ENCODE results near the gene SGMS2. TPM values are rescaled to one million over a fixed set of nuclear protein-coding genes. Genes with fewer than 3 reads are reported as not detected.

SGMS2 gene
- total RNA-seq, 2 experiments from 2014 or later: 0.14 to 0.40 TPM

DNA sequence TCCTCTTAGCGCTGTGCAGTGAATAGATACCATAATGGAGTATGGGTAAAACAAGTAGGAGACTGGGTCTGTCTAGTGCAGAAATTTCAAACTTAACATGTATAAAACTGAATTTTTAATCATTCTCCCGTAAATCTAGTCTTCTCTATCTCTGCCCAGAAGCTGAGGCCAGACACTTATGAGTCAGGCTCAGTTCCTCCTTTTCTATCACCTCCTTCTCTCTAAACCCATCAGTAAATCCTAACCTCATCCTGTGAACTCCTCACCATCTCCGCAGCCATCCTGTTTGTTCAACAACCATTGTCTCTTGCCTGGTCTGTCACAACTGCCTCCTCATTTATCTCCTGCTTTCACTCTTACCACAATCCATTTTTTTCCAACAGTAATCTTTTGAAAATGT, 19.8 kb upstream of the SGMS2 start:
- no peak for DNase-seq
- Mint-ChIP-seq H3K27me3 (peaks cover 20% of the 10 kb centered on the region), H3K27ac (no peak overlapping the region), H3K4me3 (no peak overlapping the region), H3K9me3 (no peaks in the 10 kb centered on the region), H3K4me1 (ENCODE audit: low read depth) (no peaks in the 10 kb centered on the region), H3K36me3 (ENCODE audit: low read depth) (no peaks in the 10 kb centered on the region)
- intact Hi-C loops (cut with micrococcal nuclease): no loop called here
- TF ChIP-seq, protein P1, sequence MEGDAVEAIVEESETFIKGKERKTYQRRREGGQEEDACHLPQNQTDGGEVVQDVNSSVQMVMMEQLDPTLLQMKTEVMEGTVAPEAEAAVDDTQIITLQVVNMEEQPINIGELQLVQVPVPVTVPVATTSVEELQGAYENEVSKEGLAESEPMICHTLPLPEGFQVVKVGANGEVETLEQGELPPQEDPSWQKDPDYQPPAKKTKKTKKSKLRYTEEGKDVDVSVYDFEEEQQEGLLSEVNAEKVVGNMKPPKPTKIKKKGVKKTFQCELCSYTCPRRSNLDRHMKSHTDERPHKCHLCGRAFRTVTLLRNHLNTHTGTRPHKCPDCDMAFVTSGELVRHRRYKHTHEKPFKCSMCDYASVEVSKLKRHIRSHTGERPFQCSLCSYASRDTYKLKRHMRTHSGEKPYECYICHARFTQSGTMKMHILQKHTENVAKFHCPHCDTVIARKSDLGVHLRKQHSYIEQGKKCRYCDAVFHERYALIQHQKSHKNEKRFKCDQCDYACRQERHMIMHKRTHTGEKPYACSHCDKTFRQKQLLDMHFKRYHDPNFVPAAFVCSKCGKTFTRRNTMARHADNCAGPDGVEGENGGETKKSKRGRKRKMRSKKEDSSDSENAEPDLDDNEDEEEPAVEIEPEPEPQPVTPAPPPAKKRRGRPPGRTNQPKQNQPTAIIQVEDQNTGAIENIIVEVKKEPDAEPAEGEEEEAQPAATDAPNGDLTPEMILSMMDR (IDR thresholded peaks at IDR 0.05): no peak
- no peak for ATAC-seq
- ChIA-PET CTCF (no interaction called here), POLR2A (no interaction called here)

DNA sequence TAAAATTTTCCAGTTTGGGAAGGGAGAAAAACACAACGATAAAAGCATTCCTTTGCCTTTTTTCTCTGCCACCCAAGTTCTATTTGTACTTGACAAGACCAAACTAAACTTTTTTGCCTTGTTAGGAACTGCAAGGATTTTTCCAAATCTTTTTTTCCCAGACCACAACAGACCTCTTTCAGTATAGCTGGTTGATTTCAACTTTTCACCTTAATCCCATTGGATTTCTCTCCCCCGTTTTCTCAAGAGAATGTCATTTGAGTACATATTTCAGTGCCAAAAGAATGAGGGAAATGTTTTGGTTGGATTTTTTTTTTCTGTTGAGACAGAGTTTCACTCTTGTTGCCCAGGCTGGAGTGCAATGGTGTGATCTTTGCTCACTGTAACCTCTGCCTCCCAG, 18.5 kb upstream of the SGMS2 start:
- Mint-ChIP-seq H3K36me3 (ENCODE audit: low read depth) (no peaks in the 10 kb centered on the region), H3K27ac (no peak overlapping the region), H3K27me3 (peaks cover 17% of the 10 kb centered on the region), H3K4me1 (ENCODE audit: low read depth) (no peaks in the 10 kb centered on the region), H3K9me3 (no peaks in the 10 kb centered on the region), H3K4me3 (no peak overlapping the region)
- ChIA-PET POLR2A (no interaction called here), CTCF (no interaction called here)
- no peak for ATAC-seq
- TF ChIP-seq, protein P1 (IDR thresholded peaks at IDR 0.05): no peak
- intact Hi-C loops (cut with micrococcal nuclease): no loop called here
- DNase-seq: no peak

DNA sequence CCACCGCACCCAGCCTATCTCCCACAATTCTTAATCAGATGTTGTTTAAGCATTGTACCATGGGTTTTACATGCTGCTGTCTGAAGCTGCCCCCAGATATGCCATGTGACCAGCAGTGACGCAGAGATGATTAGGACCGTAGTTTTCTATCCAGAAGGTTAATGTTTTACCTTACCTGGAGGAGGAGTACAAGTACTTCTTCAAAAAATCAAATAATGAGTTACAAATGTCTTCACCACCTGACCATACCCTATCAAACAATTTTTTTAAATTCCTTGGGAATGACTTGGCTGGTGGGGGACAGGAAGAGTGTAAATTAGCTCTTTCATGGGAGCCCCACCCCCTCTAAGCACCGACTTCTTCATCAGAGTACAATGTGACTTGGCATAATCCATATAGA, 16.2 kb upstream of the SGMS2 start:
- no peaks in the 10 kb centered on the region for H3K36me3 Mint-ChIP-seq (ENCODE audit: low read depth)
- H3K9me3 Mint-ChIP-seq: no peaks in the 10 kb centered on the region
- TF ChIP-seq, protein P1 (IDR thresholded peaks at IDR 0.05): no peak
- ATAC-seq (no peak), DNase-seq (no peak)
- H3K4me1 Mint-ChIP-seq (ENCODE audit: low read depth): no peaks in the 10 kb centered on the region
- no peak overlapping the region for H3K27ac Mint-ChIP-seq
- ChIA-PET CTCF (no interaction called here), POLR2A (no interaction called here)
- peaks cover 15% of the 10 kb centered on the region for H3K27me3 Mint-ChIP-seq
- no peak overlapping the region for H3K4me3 Mint-ChIP-seq
- intact Hi-C loops (cut with micrococcal nuclease): no loop called here

DNA sequence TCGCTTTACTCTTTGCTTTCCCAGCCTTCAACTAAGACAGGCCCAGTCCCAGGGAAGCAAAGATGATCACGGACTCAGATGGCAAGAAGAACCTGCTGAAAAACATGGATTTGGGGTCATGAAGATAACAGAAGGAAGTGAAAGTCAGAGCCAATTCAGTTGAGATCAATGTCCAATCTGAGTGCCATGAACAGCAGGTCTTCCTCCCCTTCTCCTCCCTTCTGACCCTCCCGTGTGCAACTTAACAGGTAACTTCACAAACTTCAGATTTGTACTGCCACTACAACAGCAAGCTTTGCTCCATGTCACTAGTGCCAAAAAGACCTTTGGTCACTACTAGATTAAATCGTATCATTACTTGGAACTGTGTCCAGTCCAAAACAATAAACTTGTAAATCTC, 15.5 kb upstream of the SGMS2 start:
- TF ChIP-seq, protein P1 (IDR thresholded peaks at IDR 0.05): no peak
- POLR2A ChIA-PET: interaction anchor here (0.6 kb wide), 1 partner anchor 1423 kb away, joined by 4 read pairs; no protein-coding TSS in a partner anchor
- intact Hi-C loops (cut with micrococcal nuclease): no loop called here
- DNase-seq (no peak), ATAC-seq (no peak)
- Mint-ChIP-seq H3K4me1 (ENCODE audit: low read depth) (no peaks in the 10 kb centered on the region), H3K27ac (no peak overlapping the region), H3K36me3 (ENCODE audit: low read depth) (no peaks in the 10 kb centered on the region), H3K4me3 (no peak overlapping the region), H3K9me3 (no peaks in the 10 kb centered on the region), H3K27me3 (peaks cover 10% of the 10 kb centered on the region)
- CTCF ChIA-PET: interaction anchor here (1.3 kb wide), 1 partner anchor 8 kb away, joined by 3 read pairs; no protein-coding TSS in a partner anchor

DNA sequence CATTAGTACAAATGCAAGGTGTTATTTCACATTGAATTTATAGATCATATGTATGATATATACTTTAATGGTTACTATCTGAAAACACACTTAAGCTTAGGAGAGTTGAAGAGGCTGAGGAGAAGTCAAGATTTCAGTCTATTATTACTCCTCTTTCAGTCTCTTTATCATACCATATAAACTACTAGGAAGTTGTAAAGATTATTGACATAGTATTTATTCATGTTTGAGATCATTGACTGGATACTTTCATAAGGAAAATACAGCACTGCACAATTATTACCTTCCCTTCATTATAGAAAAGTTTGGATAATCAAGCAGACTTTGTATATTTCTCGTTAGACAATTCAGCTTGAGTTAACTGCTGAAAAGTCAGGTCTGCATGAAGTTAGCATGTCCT, 10.0 kb upstream of the SGMS2 start:
- ChIA-PET POLR2A (no interaction called here), CTCF (no interaction called here)
- Mint-ChIP-seq H3K4me1 (ENCODE audit: low read depth) (no peaks in the 10 kb centered on the region), H3K9me3 (no peaks in the 10 kb centered on the region), H3K27ac (no peak overlapping the region), H3K4me3 (no peak overlapping the region), H3K36me3 (ENCODE audit: low read depth) (no peaks in the 10 kb centered on the region), H3K27me3 (peaks cover 4% of the 10 kb centered on the region)
- TF ChIP-seq, protein P1 (IDR thresholded peaks at IDR 0.05): no peak
- DNase-seq: no peak
- ATAC-seq: no peak
- intact Hi-C loops (cut with micrococcal nuclease): no loop called here

All from activated CD8-positive, alpha-beta T cell treated with anti-CD3 and anti-CD28 coated beads for 36 hours (primary cell).